ENCODE results near the gene NISCH.

DNA sequence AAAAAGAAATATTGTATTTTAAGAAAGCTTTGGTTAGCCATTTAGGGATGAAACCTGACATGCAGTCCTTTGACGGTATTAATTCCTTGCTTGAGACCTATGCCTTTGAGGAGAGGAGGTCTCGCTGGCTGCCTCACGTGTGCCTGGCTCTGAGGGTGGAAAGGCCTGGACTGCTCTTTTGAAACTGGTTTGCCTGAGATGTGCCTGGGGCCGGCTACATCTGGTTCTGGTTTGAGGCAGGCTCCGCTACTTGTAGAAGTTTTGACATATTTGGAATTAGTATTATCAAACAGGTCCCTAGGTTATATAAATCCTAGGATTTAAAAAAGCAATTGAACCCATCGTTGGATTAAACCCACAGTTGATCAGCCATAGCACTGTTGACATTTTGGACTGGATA, 6.5 kb downstream of the NISCH start:
- TF ChIP-seq, protein P1, sequence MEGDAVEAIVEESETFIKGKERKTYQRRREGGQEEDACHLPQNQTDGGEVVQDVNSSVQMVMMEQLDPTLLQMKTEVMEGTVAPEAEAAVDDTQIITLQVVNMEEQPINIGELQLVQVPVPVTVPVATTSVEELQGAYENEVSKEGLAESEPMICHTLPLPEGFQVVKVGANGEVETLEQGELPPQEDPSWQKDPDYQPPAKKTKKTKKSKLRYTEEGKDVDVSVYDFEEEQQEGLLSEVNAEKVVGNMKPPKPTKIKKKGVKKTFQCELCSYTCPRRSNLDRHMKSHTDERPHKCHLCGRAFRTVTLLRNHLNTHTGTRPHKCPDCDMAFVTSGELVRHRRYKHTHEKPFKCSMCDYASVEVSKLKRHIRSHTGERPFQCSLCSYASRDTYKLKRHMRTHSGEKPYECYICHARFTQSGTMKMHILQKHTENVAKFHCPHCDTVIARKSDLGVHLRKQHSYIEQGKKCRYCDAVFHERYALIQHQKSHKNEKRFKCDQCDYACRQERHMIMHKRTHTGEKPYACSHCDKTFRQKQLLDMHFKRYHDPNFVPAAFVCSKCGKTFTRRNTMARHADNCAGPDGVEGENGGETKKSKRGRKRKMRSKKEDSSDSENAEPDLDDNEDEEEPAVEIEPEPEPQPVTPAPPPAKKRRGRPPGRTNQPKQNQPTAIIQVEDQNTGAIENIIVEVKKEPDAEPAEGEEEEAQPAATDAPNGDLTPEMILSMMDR (IDR thresholded peaks at IDR 0.05), result no peak
- no peak for TF ChIP-seq POLR2A (IDR thresholded peaks at IDR 0.05)

Measured in testis (tissue), 2 donors.